OCI-LY1 (cell line): ENCODE data around the gene SPATA33.

ENCODE experiments used
- H2AFZ ChIP-seq: fragments of 200-600 bp; sonication (generic), shearing (Covaris generic); 2 replicates; pipeline ENCODE4 v1.6.0; 2014; ENCODE audit warnings: antibody characterized with exemption, mild to moderate bottlenecking, low read length
- H3F3A ChIP-seq: fragments of 200-600 bp; sonication (generic), shearing (Covaris generic); 2 replicates; pipeline ENCODE4 v1.6.0; 2014; ENCODE audit warnings: mild to moderate bottlenecking, antibody characterized with exemption, low read length, moderate library complexity; ENCODE audit not compliant: insufficient read depth
- H3K27ac ChIP-seq: fragments of 200-600 bp; sonication (generic); 2 replicates; pipeline ENCODE4 v1.5.1; 2014; ENCODE audit warnings: low read length, mixed run types, mild to moderate bottlenecking, low read depth; ENCODE audit not compliant: poor library complexity, severe bottlenecking
- H3K27me3 ChIP-seq: fragments of 200-600 bp; sonication (generic); 2 replicates; pipeline ENCODE4 v1.6.0; 2014; ENCODE audit warnings: antibody characterized with exemption, mild to moderate bottlenecking, low read length, moderate library complexity; ENCODE audit not compliant: insufficient read depth
- H3K36me3 ChIP-seq: fragments of 200-600 bp; sonication (generic); 2 replicates; pipeline ENCODE4 v1.6.1; 2014; ENCODE audit warnings: mild to moderate bottlenecking, antibody characterized with exemption, low read length, moderate library complexity, mixed read lengths; ENCODE audit not compliant: insufficient read depth
- H3K4me1 ChIP-seq: fragments of 200-600 bp; sonication (generic); 2 replicates; pipeline ENCODE4 v1.5.1; 2014; ENCODE audit warnings: mild to moderate bottlenecking, low read length, moderate library complexity; ENCODE audit not compliant: insufficient read depth, severe bottlenecking
- H3K4me2 ChIP-seq: fragments of 200-600 bp; sonication (generic), shearing (Covaris generic); 2 replicates; pipeline ENCODE4 v1.6.1; 2014; ENCODE audit warnings: low read length
- H3K4me3 ChIP-seq: fragments of 200-600 bp; sonication (generic); 2 replicates; pipeline ENCODE4 v1.5.1; 2014; ENCODE audit warnings: low read length, low read depth, mild to moderate bottlenecking, mixed read lengths; ENCODE audit not compliant: poor library complexity, severe bottlenecking
- H3K79me2 ChIP-seq: fragments of 200-600 bp; shearing (Covaris generic); 2 replicates; pipeline ENCODE4 v1.6.1; 2016; ENCODE audit warnings: mixed run types, low read length, mixed read lengths; ENCODE audit not compliant: insufficient read depth
- H3K9ac ChIP-seq: fragments of 200-600 bp; sonication (generic), shearing (Covaris generic); 2 replicates; pipeline ENCODE4 v1.6.1; 2014; ENCODE audit warnings: mild to moderate bottlenecking, low read length, mixed read lengths
- H3K9me2 ChIP-seq: fragments of 200-600 bp; sonication (generic), shearing (Covaris generic); 2 replicates; pipeline ENCODE4 v1.6.1; 2014; ENCODE audit warnings: low read depth, mild to moderate bottlenecking, low read length, mixed read lengths
- H3K9me3 ChIP-seq: fragments of 200-600 bp; shearing (Covaris generic); 2 replicates; pipeline ENCODE4 v1.6.1; 2014; ENCODE audit warnings: low read length, mixed read lengths
- H4K20me1 ChIP-seq: fragments of 200-600 bp; sonication (generic), shearing (Covaris generic); 2 replicates; pipeline ENCODE4 v1.6.0; 2016; ENCODE audit warnings: mild to moderate bottlenecking, low read length; ENCODE audit not compliant: insufficient read depth
- EZH2 ChIP-seq: fragments of 200-600 bp; sonication (generic), shearing (Covaris generic); IDR thresholded peaks from 2 replicates; pipeline ENCODE4 v1.8.0; 2017; ENCODE audit warnings: borderline replicate concordance, mixed run types, mild to moderate bottlenecking, antibody characterized with exemption, low read length, moderate library complexity, mixed read lengths
- TF ChIP-seq, protein P1 (sequence below): fragments of 200-600 bp; sonication (generic), shearing (Covaris generic); IDR thresholded peaks from 2 replicates; pipeline ENCODE4 v1.5.1; 2017; ENCODE audit warnings: mild to moderate bottlenecking, antibody characterized with exemption, low read length, moderate library complexity, mixed read lengths

SPATA33 gene

GRCh38 chr16:89637379-89637778 is 20.3 kb upstream of the SPATA33 start:
- Histone ChIP-seq H3K4me2 (no peak overlapping the region), H4K20me1 (no peaks in the 10 kb centered on the region), H3K4me1 (no peaks in the 10 kb centered on the region), H2AFZ (no peak overlapping the region), H3K9ac (no peak overlapping the region), H3K9me2 (no peaks in the 10 kb centered on the region), H3F3A (no peaks in the 10 kb centered on the region), H3K79me2 (no peaks in the 10 kb centered on the region), H3K27me3 (peaks cover 5% of the 10 kb centered on the region; the same call in 1 of the 2 replicates), H3K9me3 (no peaks in the 10 kb centered on the region), H3K27ac (no peak overlapping the region), H3K4me3 (no peak overlapping the region), H3K36me3 (no peaks in the 10 kb centered on the region)
- TF ChIP-seq, protein P1, sequence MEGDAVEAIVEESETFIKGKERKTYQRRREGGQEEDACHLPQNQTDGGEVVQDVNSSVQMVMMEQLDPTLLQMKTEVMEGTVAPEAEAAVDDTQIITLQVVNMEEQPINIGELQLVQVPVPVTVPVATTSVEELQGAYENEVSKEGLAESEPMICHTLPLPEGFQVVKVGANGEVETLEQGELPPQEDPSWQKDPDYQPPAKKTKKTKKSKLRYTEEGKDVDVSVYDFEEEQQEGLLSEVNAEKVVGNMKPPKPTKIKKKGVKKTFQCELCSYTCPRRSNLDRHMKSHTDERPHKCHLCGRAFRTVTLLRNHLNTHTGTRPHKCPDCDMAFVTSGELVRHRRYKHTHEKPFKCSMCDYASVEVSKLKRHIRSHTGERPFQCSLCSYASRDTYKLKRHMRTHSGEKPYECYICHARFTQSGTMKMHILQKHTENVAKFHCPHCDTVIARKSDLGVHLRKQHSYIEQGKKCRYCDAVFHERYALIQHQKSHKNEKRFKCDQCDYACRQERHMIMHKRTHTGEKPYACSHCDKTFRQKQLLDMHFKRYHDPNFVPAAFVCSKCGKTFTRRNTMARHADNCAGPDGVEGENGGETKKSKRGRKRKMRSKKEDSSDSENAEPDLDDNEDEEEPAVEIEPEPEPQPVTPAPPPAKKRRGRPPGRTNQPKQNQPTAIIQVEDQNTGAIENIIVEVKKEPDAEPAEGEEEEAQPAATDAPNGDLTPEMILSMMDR = peak; percentile 12; the same call in 1 of the 2 replicates
- TF ChIP-seq EZH2 = no peak

DNA sequence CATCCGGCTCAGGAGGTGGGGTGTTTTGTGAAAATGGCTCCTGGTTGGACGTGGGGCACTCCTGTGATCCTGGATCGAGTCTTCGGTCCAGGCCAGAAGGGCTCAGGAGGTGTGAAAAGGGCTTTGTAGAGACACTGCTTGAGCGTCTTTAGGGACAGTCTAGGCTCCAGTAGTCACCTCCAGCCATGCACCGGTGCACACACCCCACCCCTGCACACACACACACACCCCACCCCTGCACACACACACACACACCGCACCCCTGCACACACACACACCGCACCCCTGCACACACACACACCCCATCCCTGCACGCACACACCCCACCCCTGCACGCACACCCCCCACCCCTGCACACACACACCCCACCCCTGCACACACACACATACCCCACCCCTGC is 19.2 kb upstream of the SPATA33 start:
- H3K27ac ChIP-seq = no peak overlapping the region
- no peak overlapping the region for H2AFZ ChIP-seq
- no peaks in the 10 kb centered on the region for H3K79me2 ChIP-seq
- H3K9me3 ChIP-seq = no peaks in the 10 kb centered on the region
- no peaks in the 10 kb centered on the region for H3F3A ChIP-seq
- no peaks in the 10 kb centered on the region for H4K20me1 ChIP-seq
- no peak overlapping the region for H3K4me3 ChIP-seq
- no peak for TF ChIP-seq EZH2
- TF ChIP-seq, protein P1 = no peak
- no peaks in the 10 kb centered on the region for H3K9me2 ChIP-seq
- H3K4me1 ChIP-seq = no peaks in the 10 kb centered on the region
- H3K4me2 ChIP-seq = no peak overlapping the region
- H3K27me3 ChIP-seq = peaks cover 5% of the 10 kb centered on the region; the same call in 1 of the 2 replicates
- H3K9ac ChIP-seq = no peak overlapping the region
- H3K36me3 ChIP-seq = no peaks in the 10 kb centered on the region

DNA sequence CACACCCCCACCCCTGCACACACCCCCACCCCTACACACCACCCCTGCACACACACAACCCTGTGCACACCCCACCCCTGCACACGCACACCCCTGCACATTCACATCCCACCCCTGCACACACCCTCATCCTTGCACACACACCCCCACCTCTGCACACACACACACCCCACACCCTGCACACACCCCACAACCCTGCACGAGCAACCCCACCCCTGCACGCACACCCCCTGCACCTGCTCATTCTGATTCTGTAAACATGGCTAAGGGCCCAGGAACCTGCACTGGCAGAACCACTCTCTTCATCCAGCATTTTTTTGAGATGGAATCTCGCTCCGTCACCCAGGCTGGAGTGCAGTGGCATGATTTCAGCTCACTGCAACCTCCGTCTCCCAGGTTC is 18.3 kb upstream of the SPATA33 start:
- Histone ChIP-seq H3K9me3 (no peaks in the 10 kb centered on the region), H3K79me2 (no peaks in the 10 kb centered on the region), H3K9me2 (no peaks in the 10 kb centered on the region), H3K9ac (no peak overlapping the region), H3K36me3 (no peaks in the 10 kb centered on the region), H3K27ac (no peak overlapping the region), H3K4me3 (no peak overlapping the region), H3K4me2 (no peak overlapping the region), H3F3A (no peaks in the 10 kb centered on the region), H3K27me3 (peaks cover 5% of the 10 kb centered on the region; the same call in 1 of the 2 replicates), H2AFZ (no peak overlapping the region), H4K20me1 (no peaks in the 10 kb centered on the region), H3K4me1 (no peaks in the 10 kb centered on the region)
- TF ChIP-seq, protein P1 = no peak
- no peak for TF ChIP-seq EZH2
